OCI-LY7 (cell line): ENCODE measurements around the gene FOXD2. TPM values are rescaled to one million over a fixed set of nuclear protein-coding genes. Genes with fewer than 3 reads are reported as not detected.

ENCODE experiments used
- Bru-seq: library from RNA; stranded (reverse); fragments of 400-500 nt; gene quantifications from one replicate; lab custom pipeline; 2021; lab: Mats Ljungman, UMichigan
- BruChase-seq, 2 experiments: library from RNA; stranded (reverse); fragments of 400-500 nt; gene quantifications; one replicate each; lab custom pipeline; 2021; lab: Mats Ljungman, UMichigan
- BruUV-seq: library from RNA; stranded (reverse); fragments of 400-500 nt; replicated peaks from 2 replicates; lab custom pipeline; 2021; lab: Mats Ljungman, UMichigan
- CTCF ChIA-PET: fragments of 300-600 bp; sonication (Branson Sonifier 250); formaldehyde crosslinking; loops from one replicate; lab custom pipeline; 2022; ENCODE audit warnings: antibody characterized with exemption; ENCODE audit not compliant: unreplicated experiment; lab: Charles Lee
- POLR2A ChIA-PET: fragments of 300-600 bp; sonication (Branson Sonifier 250); formaldehyde crosslinking; loops from one replicate; lab custom pipeline; 2022; ENCODE audit warnings: antibody characterized with exemption; lab: Charles Lee
- DNase-seq: peaks from one replicate; pipeline ENCODE4 v3.0.0-alpha.2; 2015; ENCODE audit warnings: low spot score
- H2AFZ ChIP-seq: fragments of 200-600 bp; sonication (generic), shearing (Covaris generic); 2 replicates; pipeline ENCODE4 v1.6.1; 2014; ENCODE audit warnings: mild to moderate bottlenecking, antibody characterized with exemption, low read length, moderate library complexity
- H3K27ac ChIP-seq: fragments of 200-600 bp; sonication (generic); 2 replicates; pipeline ENCODE4 v1.5.1; 2014; ENCODE audit warnings: mixed run types, low read depth, mild to moderate bottlenecking, moderate library complexity, low read length, inconsistent platforms; ENCODE audit not compliant: poor library complexity, severe bottlenecking
- H3K36me3 ChIP-seq: fragments of 200-600 bp; sonication (generic); 2 replicates; pipeline ENCODE4 v1.6.1; 2014; ENCODE audit warnings: mild to moderate bottlenecking, antibody characterized with exemption, low read length, moderate library complexity, mixed read lengths; ENCODE audit not compliant: insufficient read depth
- H3K4me1 ChIP-seq: fragments of 200-600 bp; sonication (generic); 2 replicates; pipeline ENCODE4 v1.5.1; 2014; ENCODE audit warnings: mild to moderate bottlenecking, low read length; ENCODE audit not compliant: insufficient read depth, poor library complexity, severe bottlenecking
- H3K4me2 ChIP-seq: fragments of 200-600 bp; sonication (generic); 2 replicates; pipeline ENCODE4 v1.6.1; 2014; ENCODE audit warnings: mild to moderate bottlenecking, low read length
- H3K4me3 ChIP-seq: fragments of 200-600 bp; sonication (generic); 2 replicates; pipeline ENCODE4 v1.5.1; 2014; ENCODE audit warnings: mild to moderate bottlenecking, low read depth, low read length; ENCODE audit not compliant: poor library complexity, severe bottlenecking
- H3K79me2 ChIP-seq: fragments of 200-600 bp; sonication (generic); 2 replicates; pipeline ENCODE4 v1.6.1; 2016; ENCODE audit warnings: low read depth, mild to moderate bottlenecking, low read length, moderate library complexity, mixed read lengths; ENCODE audit not compliant: insufficient read depth
- H3K9me2 ChIP-seq: fragments of 200-600 bp; sonication (generic); 2 replicates; pipeline ENCODE4 v1.6.1; 2016; ENCODE audit warnings: mild to moderate bottlenecking, low read length, mixed read lengths; ENCODE audit not compliant: insufficient read depth
- H3K9me3 ChIP-seq: fragments of 200-600 bp; sonication (generic); 2 replicates; pipeline ENCODE4 v1.6.1; 2014; ENCODE audit warnings: mild to moderate bottlenecking, mixed run types, low read length, mixed read lengths
- H4K20me1 ChIP-seq: fragments of 200-600 bp; sonication (generic); 2 replicates; pipeline ENCODE4 v1.6.1; 2014; ENCODE audit warnings: mild to moderate bottlenecking, antibody characterized with exemption, low read length, moderate library complexity, mixed read lengths; ENCODE audit not compliant: insufficient read depth
- CTCF ChIP-seq: fragments of 200-600 bp; sonication (generic); conservative IDR thresholded peaks from 2 replicates; pipeline ENCODE4 v1.5.1; 2014; ENCODE audit warnings: mild to moderate bottlenecking, antibody characterized with exemption, low read length, moderate library complexity, mixed read lengths
- EZH2phosphoT487 ChIP-seq: fragments of 200-600 bp; sonication (generic); IDR thresholded peaks from 2 replicates; pipeline ENCODE4 v1.6.1; 2018; ENCODE audit warnings: low read depth, borderline replicate concordance, mild to moderate bottlenecking, mixed run types, antibody characterized with exemption, low read length, moderate library complexity, mixed read lengths
- intact Hi-C: fragments of 100-400 bp; cut with micrococcal nuclease; formaldehyde crosslinking; loops from one replicate; pipeline ENCODE4 v1.10.0; 2022; ENCODE audit not compliant: unreplicated experiment
- long read RNA-seq: library from polyadenylated mRNA; stranded (forward); transcript quantifications from one replicate; pipeline ENCODE4 v2.0.0, GENCODE V29; 2022
- total RNA-seq, 2 experiments: library from RNA; depleted of rRNA in 1 of 2; stranded (reverse); fragments of >200 nt in 1 of 2; shearing (Covaris generic) in 1 of 2; gene quantifications; 2 replicates each; pipeline ENCODE4 v1.2.3, GENCODE V29; 2014 to 2022

FOXD2 gene
- total RNA-seq (2014; rRNA removed; shearing (Covaris generic)) (0.44 and 0.76 TPM in 2 replicates), total RNA-seq (2022) (0.49 and 0.52 TPM in 2 replicates), Bru-seq, nascent RNA (percentile 25 among the genes with signal in this experiment), BruChase-seq, experiment 1, labeled RNA remaining after a 6-hour chase (percentile 31 among the genes with signal in this experiment), BruChase-seq, experiment 2, labeled RNA remaining after a 2-hour chase (percentile 34 among the genes with signal in this experiment)
- long read RNA-seq, full-length matches to known transcripts: 1 of 1 reads
- long read RNA-seq, partial matches to known transcripts: 0 of 1 reads
- long read RNA-seq, other reads (novel, unspliced or antisense): 0 of 1 reads

DNA sequence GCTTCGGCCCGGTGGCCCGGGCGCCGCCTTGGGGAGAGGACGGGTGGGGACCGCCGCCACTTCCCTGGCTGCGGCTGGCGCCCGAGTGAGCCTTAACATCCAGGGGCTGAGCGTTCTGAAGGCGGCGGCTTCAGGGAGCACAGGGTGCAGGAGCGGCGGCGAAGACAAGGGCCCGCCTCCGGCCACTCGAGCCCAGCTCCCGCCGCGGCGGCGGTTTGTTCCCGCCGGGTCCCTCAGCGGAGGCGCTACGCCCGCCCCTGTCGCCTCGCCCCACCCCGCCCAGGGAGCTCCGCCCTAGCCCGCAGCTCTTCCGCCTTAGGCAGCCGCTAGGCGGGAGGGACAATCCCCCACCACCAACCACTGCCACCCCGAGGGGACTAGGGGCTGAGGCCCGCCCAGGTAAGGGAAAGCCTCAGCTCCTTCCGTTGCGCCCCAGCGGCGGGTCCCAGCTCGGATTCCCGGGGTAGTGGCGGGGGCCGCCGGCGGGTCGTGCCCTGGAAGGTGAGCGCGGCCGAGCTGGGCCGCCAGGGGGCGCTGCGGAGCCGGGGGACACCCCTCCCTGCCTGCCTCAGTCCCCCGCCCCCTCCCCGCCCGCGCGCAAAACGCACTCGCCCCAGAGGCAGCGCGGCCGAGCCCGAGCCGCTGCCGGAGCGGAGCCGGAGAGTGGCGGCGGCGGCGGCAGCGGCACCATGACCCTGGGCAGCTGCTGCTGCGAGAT, at the start of gene FOXD2:
Gene FOXD2 (plus strand): TSS at position 598 of the 718 bp plus-strand sequence. CDS start 92 bp downstream, at position 690.
- BruUV-seq: no TSS peak
- peak within 1 kb of the TSS; percentile 96 for H3K4me2 ChIP-seq
- intact Hi-C loops: loop anchor here (1.0 to 5.0 kb wide), 6 partner anchors 38 to 290 kb away; partner anchors contain the start of gene STIL
- DNase-seq: peak; percentile 97
- peak within 1 kb of the TSS; percentile 78 for H3K27ac ChIP-seq
- CTCF ChIA-PET: interaction anchor here (0.6 to 2.1 kb wide), 19 partner anchors 14 to 1290 kb away, joined by 3 to 18 read pairs (median 5); no protein-coding TSS in a partner anchor
- H3K36me3 ChIP-seq: peaks cover 30% of the 10 kb centered on the region; the same call in 1 of the 2 replicates
- H3K4me1 ChIP-seq: peaks cover 11% of the 10 kb centered on the region
- TF ChIP-seq EZH2phosphoT487 (no peak), CTCF (peak; percentile 80)
- no peaks in the 10 kb centered on the region for H3K9me2 ChIP-seq
- H2AFZ ChIP-seq: peak within 1 kb of the TSS; percentile 83
- peaks cover 7% of the 10 kb centered on the region; the same call in 1 of the 2 replicates for H4K20me1 ChIP-seq
- POLR2A ChIA-PET: interaction anchor here (0.6 to 1.6 kb wide), 9 partner anchors 9 to 1104 kb away, joined by 3 to 8 read pairs (median 4); no protein-coding TSS in a partner anchor
- peak within 1 kb of the TSS; percentile 92 for H3K4me3 ChIP-seq
- H3K9me3 ChIP-seq: no peaks in the 10 kb centered on the region
- H3K79me2 ChIP-seq: peaks cover 13% of the 10 kb centered on the region; the same call in 1 of the 2 replicates

- Histone ChIP-seq H3K4me2 (no peak overlapping the region), H3K9me2 (no peaks in the 10 kb centered on the region), H3K4me3 (no peak overlapping the region), H3K4me1 (peaks cover 10% of the 10 kb centered on the region), H3K36me3 (no peaks in the 10 kb centered on the region), H2AFZ (no peak overlapping the region), H3K9me3 (no peaks in the 10 kb centered on the region), H3K79me2 (no peaks in the 10 kb centered on the region), H4K20me1 (no peaks in the 10 kb centered on the region), H3K27ac (no peak overlapping the region)
- TF ChIP-seq CTCF (peak; percentile 93), EZH2phosphoT487 (no peak)
- ChIA-PET POLR2A (interaction anchor here (1.7 to 2.3 kb wide), 2 partner anchors 49 to 75 kb away, joined by 5 to 7 read pairs; partner anchors contain the start of genes FOXD2 and STIL), CTCF (interaction anchor here (0.7 to 2.2 kb wide), 4 partner anchors 9 to 337 kb away, joined by 3 to 8 read pairs (median 4); partner anchors contain the start of gene FOXD2)
- intact Hi-C loops: loop anchor here (1.0 to 5.0 kb wide), 4 partner anchors 35 to 338 kb away; no protein-coding TSS in a partner anchor
- no TSS peak for BruUV-seq
- peak; percentile 69 for DNase-seq
Measured at GRCh38 chr1:47388891-47389238, 49.0 kb upstream of the FOXD2 start.
